CD4-positive, alpha-beta T cell (primary cell): Measurements from ENCODE around the gene IRAK4. TPM values are rescaled to one million over a fixed set of nuclear protein-coding genes. Genes with fewer than 3 reads are reported as not detected.

Experiments used
- ATAC-seq: fragments of 200-7000 bp; cut with Tn5 transposase; one replicate; pipeline ENCODE4 v1.10.0; 2022; ENCODE audit warnings: mild to moderate bottlenecking; ENCODE audit not compliant: poor library complexity
- CTCF ChIA-PET: fragments of 350-600 bp; sonication (Branson Sonifier 250); formaldehyde crosslinking; loops from one replicate; lab custom pipeline; 2021; ENCODE audit warnings: antibody characterized with exemption, inconsistent platforms; lab: Charles Lee
- POLR2A ChIA-PET: fragments of 350-600 bp; sonication (Branson Sonifier 250); formaldehyde crosslinking; loops from one replicate; lab custom pipeline; 2021; ENCODE audit warnings: antibody characterized with exemption, inconsistent platforms; lab: Charles Lee
- DNase-seq, 14 experiments: peaks; one replicate each; pipeline ENCODE4 v3.0.0-alpha.2; 2013 to 2020; ENCODE audit warnings: mixed read lengths in 2 of 14
- H3K27ac ChIP-seq, 2 donors: one replicate each; pipeline versions ENCODE4 v1.5.1 to v1.7.0; 2013; ENCODE audit warnings: low read length in 2 of 2, low read depth in 1 of 2, mild to moderate bottlenecking in 1 of 2
- H3K27me3 ChIP-seq, 2 experiments: 1 replicate in 1 of 2; 2 replicates in 1 of 2; pipeline versions ENCODE4 v1.6.1 to v1.7.0; 2013; ENCODE audit warnings: low read length in 2 of 2, control low read depth in 1 of 2, mild to moderate bottlenecking in 1 of 2, moderate library complexity in 1 of 2; ENCODE audit not compliant: insufficient read depth in 2 of 2, control insufficient read depth in 1 of 2
- H3K36me3 ChIP-seq: one replicate; pipeline ENCODE4 v1.6.1; 2013; ENCODE audit warnings: low read length, control low read depth; ENCODE audit not compliant: insufficient read depth
- H3K4me1 ChIP-seq: one replicate; pipeline ENCODE4 v1.6.1; 2013; ENCODE audit warnings: low read length, control low read depth; ENCODE audit not compliant: insufficient read depth
- H3K4me3 ChIP-seq: one replicate; pipeline ENCODE4 v1.5.1; 2013; ENCODE audit warnings: mild to moderate bottlenecking, low read length, moderate library complexity
- H3K9me3 ChIP-seq, 2 experiments: 1 replicate in 1 of 2; 2 replicates in 1 of 2; pipeline versions ENCODE4 v1.6.1 to v1.7.0; 2013; ENCODE audit warnings: low read length in 2 of 2, mild to moderate bottlenecking in 2 of 2, control low read depth in 1 of 2, moderate library complexity in 1 of 2; ENCODE audit not compliant: control insufficient read depth in 1 of 2, insufficient read depth in 1 of 2
- H3K27ac Mint-ChIP-seq: one replicate; pipeline ENCODE4 v1.8.0; 2020; ENCODE audit warnings: mixed read lengths
- H3K27me3 Mint-ChIP-seq: one replicate; pipeline ENCODE4 v1.8.0; 2021; ENCODE audit warnings: mixed read lengths
- H3K36me3 Mint-ChIP-seq: one replicate; pipeline ENCODE4 v1.8.0; 2021; ENCODE audit warnings: low read depth, mixed read lengths
- H3K4me1 Mint-ChIP-seq: one replicate; pipeline ENCODE4 v1.8.0; 2021; ENCODE audit warnings: low read depth, mixed read lengths
- H3K4me3 Mint-ChIP-seq: one replicate; pipeline ENCODE4 v1.8.0; 2020; ENCODE audit warnings: mild to moderate bottlenecking, mixed read lengths
- H3K9me3 Mint-ChIP-seq: one replicate; pipeline ENCODE4 v1.8.0; 2020; ENCODE audit warnings: mixed read lengths
- CTCF ChIP-seq: fragments of 200-600 bp; IDR thresholded peaks from one replicate; pipeline ENCODE4 v1.8.0; 2022; ENCODE audit warnings: antibody characterized with exemption, mild to moderate bottlenecking
- intact Hi-C, 2 experiments: fragments of 100-400 bp; cut with DNase I in 1 of 2; cut with micrococcal nuclease in 1 of 2; formaldehyde crosslinking; loops; one replicate each; pipeline versions ENCODE4 v1.15.1 to v1.9.0; 2023 to 2025; cut with DNase I, micrococcal nuclease
- total RNA-seq, 174 experiments: library from RNA in 2 of 174; stranded (reverse) in 2 of 174; gene quantifications; one replicate each; pipeline ENCODE4 v1.2.3 and lab custom pipeline; 2021 to 2026

Gene IRAK4
- total RNA-seq, 2 experiments from 2014 or later, result 27.3 to 29.0 TPM

GRCh38 chr12:43824207-43824775 is 65.5 kb downstream of the IRAK4 start:
- no peaks in the 10 kb centered on the region for H3K9me3 ChIP-seq
- no peaks in the 10 kb centered on the region for H3K36me3 ChIP-seq
- Mint-ChIP-seq H3K4me1 (peaks cover under 1% of the 10 kb centered on the region), H3K4me3 (no peak overlapping the region), H3K9me3 (no peaks in the 10 kb centered on the region), H3K27me3 (no peaks in the 10 kb centered on the region), H3K27ac (no peak overlapping the region), H3K36me3 (no peaks in the 10 kb centered on the region)
- TF ChIP-seq CTCF, result no peak
- DNase-seq (no peak), ATAC-seq (no peak)
- no peak overlapping the region for H3K4me3 ChIP-seq
- H3K4me1 ChIP-seq, result no peaks in the 10 kb centered on the region
- ChIA-PET CTCF (no interaction called here), POLR2A (interaction anchor here (1.0 to 1.3 kb wide), 2 partner anchors 18 to 19 kb away, joined by 3 to 4 read pairs; no protein-coding TSS in a partner anchor)
- intact Hi-C loops, result no loop called here
- no peak overlapping the region for H3K27ac ChIP-seq
- no peaks in the 10 kb centered on the region for H3K27me3 ChIP-seq

- Mint-ChIP-seq H3K4me1 (peaks cover 15% of the 10 kb centered on the region), H3K9me3 (no peaks in the 10 kb centered on the region), H3K27ac (no peak overlapping the region), H3K36me3 (no peaks in the 10 kb centered on the region), H3K27me3 (no peaks in the 10 kb centered on the region), H3K4me3 (no peak overlapping the region)
- Histone ChIP-seq H3K9me3 (no peaks in the 10 kb centered on the region), H3K4me3 (no peak overlapping the region), H3K27me3 (no peaks in the 10 kb centered on the region), H3K4me1 (peaks cover 4% of the 10 kb centered on the region), H3K36me3 (no peaks in the 10 kb centered on the region), H3K27ac (no peak overlapping the region)
- POLR2A ChIA-PET, result interaction anchor here (1.3 kb wide), 1 partner anchor 9 kb away, joined by 3 read pairs; the partner anchor contains the start of gene TMEM117
- intact Hi-C loops, result no loop called here
- no peak for TF ChIP-seq CTCF
- DNase-seq (no peak), ATAC-seq (no peak)
- CTCF ChIA-PET, result interaction anchor here (1.0 kb wide), 1 partner anchor 27 kb away, joined by 3 read pairs; no protein-coding TSS in a partner anchor
These were observed 67.9 kb downstream of the IRAK4 start for GRCh38 chr12:43826681-43827080.

GRCh38 chr12:43827093-43827492 is 68.3 kb downstream of the IRAK4 start:
- ChIA-PET POLR2A (interaction anchor here (1.3 kb wide), 1 partner anchor 9 kb away, joined by 3 read pairs; the partner anchor contains the start of gene TMEM117), CTCF (no interaction called here)
- H3K4me1 ChIP-seq, result peaks cover 8% of the 10 kb centered on the region
- no peak overlapping the region for H3K4me3 ChIP-seq
- no peaks in the 10 kb centered on the region for H3K9me3 Mint-ChIP-seq
- H3K27me3 ChIP-seq, result no peaks in the 10 kb centered on the region
- no peak overlapping the region for H3K27ac Mint-ChIP-seq
- peaks cover 19% of the 10 kb centered on the region for H3K4me1 Mint-ChIP-seq
- DNase-seq (no peak), ATAC-seq (no peak)
- no peaks in the 10 kb centered on the region for H3K36me3 ChIP-seq
- H3K27me3 Mint-ChIP-seq, result no peaks in the 10 kb centered on the region
- intact Hi-C loops, result no loop called here
- H3K4me3 Mint-ChIP-seq, result no peak overlapping the region
- no peaks in the 10 kb centered on the region for H3K9me3 ChIP-seq
- no peak overlapping the region for H3K27ac ChIP-seq
- no peaks in the 10 kb centered on the region for H3K36me3 Mint-ChIP-seq
- no peak for TF ChIP-seq CTCF
